Bone marrow (tissue), 2 donors: ENCODE results near the gene OTOF.
A peak's percentile ranks its signal among the peaks of the same experiment; 100 is the strongest.

Experiments
- DNase-seq, 2 donors: peaks; one replicate each; lab custom pipeline; 2025; lab: John Stamatoyannopoulos, UW

Gene OTOF

DNA sequence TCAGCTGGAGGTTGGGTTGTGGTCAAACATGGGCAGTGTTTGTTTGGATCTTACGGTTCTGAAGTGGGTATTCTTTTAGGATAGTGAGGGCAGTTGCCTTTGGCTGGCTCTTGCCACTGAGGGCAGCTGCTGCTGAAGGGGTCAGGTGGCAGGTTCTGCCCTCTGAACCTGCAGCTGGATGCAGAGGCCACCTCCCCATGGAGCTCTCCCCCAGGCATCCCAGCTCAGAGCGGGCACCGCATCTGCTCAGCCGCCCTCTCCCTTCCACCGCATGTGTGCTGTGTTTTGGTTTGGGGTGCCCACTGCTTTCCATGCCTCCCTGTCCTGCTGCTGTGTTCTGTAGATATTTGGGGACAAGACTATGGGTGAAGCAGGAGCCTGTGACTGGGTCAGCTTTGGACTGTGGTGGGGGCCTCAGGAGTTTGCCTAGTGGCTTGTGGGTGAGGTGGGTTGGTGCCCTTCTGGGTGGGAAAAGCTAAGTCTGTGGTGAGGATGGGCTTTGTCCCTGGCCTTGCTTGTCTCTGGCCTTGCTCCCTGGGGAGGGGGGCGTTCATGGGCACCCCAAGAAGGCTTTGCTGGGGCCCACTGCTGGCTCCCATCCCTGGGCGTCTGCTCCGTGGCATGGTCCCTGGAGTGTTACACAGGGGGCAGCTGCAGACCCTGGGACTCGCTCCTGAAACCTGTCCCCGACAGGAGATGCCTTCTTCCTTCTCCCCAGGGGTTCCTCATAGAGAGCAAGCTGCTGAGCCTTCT is 28.5 kb downstream of the OTOF start:
- no peak for DNase-seq

DNA sequence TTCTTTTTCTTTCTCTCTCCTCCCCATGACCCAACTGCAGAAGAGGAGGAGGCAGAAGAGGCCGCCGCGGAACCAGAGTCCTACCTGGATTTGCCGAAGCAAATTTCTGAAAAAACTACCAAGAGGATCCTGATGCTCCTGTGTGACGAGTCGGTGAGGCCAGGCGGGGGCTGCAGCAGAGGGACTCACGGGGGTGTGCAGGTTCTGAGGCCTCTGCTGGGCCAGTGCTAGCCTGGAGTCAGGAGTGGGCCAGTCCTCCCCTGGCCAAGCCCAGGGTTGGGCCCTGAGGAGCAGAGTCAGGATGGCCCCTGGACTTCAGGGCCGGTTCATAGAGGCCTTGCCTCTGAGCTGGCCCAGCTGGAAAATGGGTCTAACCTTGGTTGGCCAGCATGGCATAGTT is 29.3 kb downstream of the OTOF start:
- DNase-seq, result no peak

DNA sequence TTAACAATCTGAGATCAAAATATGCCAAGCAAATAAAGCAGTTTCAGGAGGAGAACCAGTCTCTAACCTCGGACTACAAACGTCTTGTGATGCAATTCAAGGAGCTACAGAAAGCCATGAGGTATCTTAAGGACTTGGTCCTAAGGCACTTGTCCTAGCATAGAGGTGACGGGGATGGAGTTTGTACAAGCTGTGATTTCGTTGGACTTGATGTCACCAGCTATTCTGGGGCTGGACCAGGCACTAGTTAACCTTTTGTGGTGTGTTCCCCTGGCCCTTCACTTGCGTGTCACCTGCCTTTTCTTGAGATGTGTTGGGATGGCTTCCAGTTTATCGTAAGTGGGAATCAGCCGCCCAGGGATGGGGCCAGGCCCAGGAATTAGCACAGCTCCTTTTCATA is 33.7 kb downstream of the OTOF start:
- DNase-seq, result no peak

- DNase-seq, result no peak
Measured at GRCh38 chr2:26442707-26443106, 35.2 kb downstream of the OTOF start.

DNA sequence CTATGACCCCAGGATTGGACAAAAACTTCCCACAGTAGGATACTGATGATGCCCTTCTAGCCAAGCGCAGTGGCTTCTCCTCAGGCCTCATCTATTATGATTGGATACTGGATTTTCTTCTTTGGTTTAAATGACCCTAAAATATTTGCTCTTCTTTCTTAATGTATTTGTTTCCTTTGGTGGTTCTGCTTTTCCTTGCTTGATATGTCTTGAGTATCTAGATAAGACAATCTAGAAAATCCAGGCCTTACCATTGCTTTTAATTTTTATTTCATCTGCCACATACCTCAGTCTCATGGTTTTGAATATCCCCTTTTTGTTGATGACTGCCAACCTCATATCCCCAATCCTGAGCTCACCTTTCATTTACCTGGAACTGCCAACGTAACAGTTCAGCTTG is 35.6 kb downstream of the OTOF start:
- DNase-seq, result no peak

GRCh38 chr2:26438926-26439325 is 39.0 kb downstream of the OTOF start:
- DNase-seq, result no peak

- no peak for DNase-seq
Measured at GRCh38 chr2:26438526-26438925, 39.4 kb downstream of the OTOF start.

DNA sequence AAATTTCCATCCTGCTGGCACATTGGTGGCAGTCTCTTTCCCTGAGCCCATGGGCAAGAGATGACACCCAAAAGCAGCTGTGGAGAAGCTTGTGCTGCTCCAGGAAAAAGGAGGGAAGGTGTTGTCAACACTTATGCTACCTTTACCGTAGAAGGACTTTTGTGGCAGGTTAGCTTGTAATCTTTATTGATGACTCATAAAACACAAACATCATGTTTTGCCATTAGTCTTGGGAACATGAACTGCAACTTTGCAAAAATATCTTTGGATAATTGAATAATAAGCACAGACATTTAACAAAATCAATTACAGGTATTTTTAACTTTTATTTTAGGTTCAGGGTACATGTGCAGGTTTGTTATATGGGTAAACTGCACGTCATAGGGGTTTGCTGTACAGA is 42.8 kb downstream of the OTOF start:
- no peak for DNase-seq

GRCh38 chr2:26432859-26433258 is 45.1 kb downstream of the OTOF start:
- DNase-seq, result no peak

DNA sequence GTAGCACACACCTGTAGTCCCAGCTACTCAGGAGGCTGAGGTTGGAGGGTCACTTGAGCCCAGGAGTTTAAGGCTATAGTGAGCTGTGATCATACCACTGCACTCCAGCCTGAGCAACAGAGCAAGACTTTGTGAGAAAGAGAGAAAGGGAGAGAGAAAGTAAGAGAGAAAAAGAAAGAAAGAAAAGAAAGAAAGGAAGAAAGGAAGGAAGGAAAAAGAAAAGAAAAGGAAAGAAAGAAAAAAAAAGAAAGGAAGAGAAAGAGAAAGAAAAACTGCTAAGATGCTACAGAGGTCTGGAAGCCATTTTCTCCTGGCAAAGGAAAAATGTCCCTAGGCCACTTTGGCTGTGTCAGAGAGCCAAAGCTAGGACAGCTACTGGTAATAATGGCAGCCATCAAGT is 45.6 kb downstream of the OTOF start:
- DNase-seq, result no peak

- DNase-seq, result no peak
Measured at GRCh38 chr2:26430826-26431225, 47.1 kb downstream of the OTOF start.

DNA sequence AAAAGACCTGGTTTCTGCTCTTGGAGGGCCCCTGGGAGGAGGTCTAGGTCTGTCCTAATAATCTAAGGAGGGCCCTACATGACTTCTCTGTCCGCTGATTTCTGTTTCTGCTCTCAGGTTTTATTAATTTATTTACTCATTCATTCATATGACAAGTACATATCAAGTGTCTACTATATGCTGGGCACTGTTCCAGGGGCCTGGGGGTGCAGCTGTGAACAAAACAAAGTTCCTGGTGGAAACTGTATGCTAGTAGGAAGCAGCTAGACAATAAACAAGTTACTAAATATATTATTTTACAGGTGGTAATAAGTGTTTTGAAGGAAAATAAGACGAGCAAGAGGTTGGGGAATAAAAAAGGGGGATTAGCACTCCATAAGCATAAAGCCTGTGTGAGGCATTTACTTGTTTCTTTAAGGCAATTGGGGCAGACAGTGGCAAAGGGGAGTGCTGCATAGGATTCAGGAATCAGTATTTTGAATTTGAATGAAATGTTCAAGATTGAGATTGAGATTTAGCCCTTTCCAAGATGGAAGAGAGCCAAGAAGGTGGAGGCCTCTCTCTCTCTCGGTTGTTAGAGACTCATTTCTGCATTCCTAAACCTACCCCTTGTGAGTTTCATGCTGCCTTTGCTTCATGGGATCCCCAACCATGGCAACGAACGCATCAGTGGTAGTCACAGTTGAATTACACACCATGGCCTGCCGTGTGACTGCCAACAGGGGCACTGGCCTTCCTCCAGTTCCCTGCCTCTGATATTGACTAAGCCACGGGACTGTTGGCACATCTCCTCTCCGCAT is 47.9 kb downstream of the OTOF start:
- DNase-seq, result no peak

DNA sequence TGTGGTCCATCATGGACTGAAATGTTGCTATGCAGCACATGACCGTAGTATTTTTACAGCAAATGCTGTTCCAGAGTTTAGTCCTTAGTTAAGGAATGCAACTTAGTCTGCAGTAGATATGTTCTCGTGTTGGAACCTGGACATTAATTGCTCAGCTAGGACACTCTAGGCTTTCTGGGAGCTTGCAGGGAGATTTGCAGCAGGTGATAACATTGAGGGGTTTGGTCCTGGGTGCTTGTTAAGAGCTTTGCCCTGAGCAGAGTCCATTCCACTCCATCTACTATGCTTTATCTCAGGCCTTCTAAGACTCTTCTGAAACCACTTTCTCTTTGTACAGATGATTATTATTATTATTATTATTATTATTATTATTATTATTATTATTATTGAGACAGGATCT is 49.1 kb downstream of the OTOF start:
- no peak for DNase-seq

DNA sequence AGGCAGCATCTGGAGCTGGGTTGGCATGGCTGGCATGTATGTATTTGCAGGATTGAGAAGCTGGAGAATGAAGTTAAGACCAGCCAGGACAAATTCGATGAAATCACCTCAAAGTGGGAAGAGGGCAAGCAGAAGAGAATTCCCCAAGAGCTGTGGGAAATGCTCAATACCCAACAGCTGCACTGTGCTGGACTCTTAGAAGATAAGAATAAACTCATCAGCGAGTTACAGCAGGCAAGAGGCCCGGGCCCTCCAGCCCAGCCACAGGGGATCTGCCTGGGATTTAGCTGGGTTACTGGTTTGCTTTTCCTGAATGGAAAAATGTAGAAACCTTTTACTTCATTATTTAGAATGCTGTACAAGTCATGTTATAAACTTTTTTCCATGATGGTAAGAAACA is 53.7 kb downstream of the OTOF start:
- no peak for DNase-seq

GRCh38 chr2:26423750-26424149 is 54.2 kb downstream of the OTOF start:
- DNase-seq, result no peak

DNA sequence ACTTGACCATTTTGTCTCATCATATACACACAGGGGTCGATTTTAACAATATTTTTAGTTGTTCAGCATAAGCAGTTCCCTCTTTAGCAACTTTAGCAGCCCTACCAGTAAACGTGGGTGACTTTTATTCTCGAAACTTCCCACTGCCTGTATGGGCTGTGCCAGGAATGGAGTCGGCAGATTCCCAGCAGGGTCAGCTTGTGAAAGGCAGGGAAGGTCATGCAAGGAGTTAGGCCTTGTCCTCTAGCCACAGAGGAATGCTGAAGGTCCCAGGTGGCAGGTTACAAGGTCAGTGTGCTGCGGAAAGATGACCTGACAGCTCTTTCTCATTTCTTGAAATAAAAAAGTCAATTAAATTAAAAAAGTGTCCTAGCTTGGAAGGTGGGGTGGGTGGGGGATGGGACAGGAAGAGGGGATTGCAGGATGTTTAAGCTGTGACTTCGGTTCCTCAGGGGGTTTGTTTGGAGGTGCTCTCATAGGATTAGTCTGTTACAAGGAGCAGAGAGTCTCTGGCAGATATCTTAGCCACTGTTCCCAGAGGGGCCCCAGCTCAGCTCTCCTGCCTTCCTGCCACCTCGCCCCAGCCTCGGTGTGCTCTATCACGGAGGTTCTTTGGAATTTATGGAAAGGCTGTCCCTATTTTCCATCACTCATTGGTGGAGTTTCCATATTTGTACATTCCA is 54.8 kb downstream of the OTOF start:
- no peak for DNase-seq

GRCh38 chr2:26421961-26422360 is 56.0 kb downstream of the OTOF start:
- DNase-seq, result no peak

DNA sequence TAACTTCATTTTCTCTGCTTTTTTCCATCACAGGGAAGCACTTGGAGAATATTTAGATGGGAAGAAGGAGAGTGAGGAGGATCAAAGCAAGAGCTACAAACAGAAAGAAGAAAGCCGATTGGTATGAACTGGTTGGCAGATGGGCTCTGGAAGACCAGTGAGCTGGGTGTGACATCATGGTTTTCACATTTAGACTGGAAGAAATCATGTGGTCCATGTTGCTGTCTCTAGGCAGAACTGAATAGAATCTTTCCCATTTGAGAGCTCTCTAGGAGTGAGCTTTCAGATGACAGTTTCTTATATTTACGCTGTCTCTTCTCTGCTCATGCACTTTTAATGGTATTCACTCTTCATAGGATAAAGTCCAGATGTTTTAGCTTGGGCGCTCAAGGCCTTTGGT is 63.6 kb downstream of the OTOF start:
- no peak for DNase-seq

GRCh38 chr2:26412091-26412673 is 65.7 kb downstream of the OTOF start:
- DNase-seq, result peak in 1 of 2 donors; percentile 81

GRCh38 chr2:26411419-26411818 is 66.5 kb downstream of the OTOF start:
- DNase-seq, result no peak

- no peak for DNase-seq
Measured at GRCh38 chr2:26410764-26411243, 67.1 kb downstream of the OTOF start.

GRCh38 chr2:26409785-26410184 is 68.1 kb downstream of the OTOF start:
- DNase-seq, result no peak
